Measurements from ENCODE around the gene SEMA3C.
"Not testable (repeated sequence)": the region's sequence is repeated elsewhere in the genome, so short reads cannot be mapped to it uniquely, and the experiment has no call there.

The SEMA3C gene

GRCh38 chr7:80918909-80919721 lies at the start of gene SEMA3C:
Gene SEMA3C (minus strand): TSS chr7:80919051. CDS start chr7:80916781, 2,270 bp downstream.
- DNase-seq = peak; percentile 92

DNA sequence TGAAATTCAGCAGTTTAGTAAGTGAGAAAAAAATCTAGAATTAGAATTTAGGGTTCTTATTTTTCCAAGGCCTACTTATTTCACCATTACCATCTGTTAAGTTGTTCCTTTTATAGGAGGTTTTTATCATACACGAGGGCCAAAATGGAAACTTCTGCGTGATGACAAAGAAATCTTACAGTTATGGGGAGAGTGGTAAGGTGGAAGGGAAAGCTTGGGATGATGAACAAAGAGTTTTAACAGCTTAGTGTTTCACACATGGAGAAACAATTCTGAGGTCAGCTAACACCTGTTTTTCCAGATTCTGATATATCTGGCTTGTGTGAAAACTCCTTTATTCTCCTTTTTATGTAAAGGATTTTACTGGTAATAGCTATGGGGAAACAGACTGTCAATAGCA lies 49.8 kb upstream of the SEMA3C start:
- no peak for DNase-seq

- peak; percentile 44 for DNase-seq
These were observed 49.1 kb upstream of the SEMA3C start for GRCh38 chr7:80967917-80968297.

DNA sequence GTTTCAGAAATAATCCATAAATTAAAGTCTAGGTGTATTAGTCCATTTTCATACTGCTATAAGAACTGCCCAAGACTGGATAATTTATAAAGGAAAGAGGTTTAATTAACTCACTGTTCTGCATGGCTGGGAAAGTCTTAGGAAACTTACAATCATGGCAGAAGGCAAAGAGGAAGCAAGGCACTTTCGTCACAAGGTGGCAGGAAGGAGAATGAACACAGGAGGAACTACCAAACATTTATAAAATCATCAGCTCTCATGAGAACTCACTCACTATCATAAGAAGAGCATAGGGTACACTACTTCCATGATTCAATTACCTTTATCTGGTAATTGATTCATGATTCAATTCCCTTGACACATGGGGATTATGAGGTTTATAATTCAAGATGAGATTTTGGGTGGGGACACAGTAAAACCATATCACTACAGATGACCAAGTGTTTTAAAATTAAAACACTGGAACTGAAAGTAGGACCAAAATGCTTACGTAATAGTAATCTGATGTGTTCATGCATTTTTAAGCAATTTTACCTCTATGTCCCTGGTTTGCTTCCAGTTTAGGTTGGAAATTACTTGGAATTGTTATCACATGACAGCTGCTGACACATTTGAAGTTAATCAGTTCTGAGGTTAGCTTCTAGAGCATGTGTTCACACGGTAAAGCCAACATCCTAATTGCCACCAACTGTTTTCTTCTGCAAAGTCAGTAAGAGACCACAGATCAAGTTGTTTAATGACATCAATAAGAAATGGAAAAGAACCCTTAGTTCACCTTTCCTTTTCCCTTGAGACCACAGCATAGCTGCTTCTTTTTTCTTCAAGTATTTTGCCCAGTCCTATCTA lies 48.4 kb upstream of the SEMA3C start:
- peak; percentile 74 for DNase-seq

GRCh38 chr7:80960244-80960795 lies 41.5 kb upstream of the SEMA3C start:
- peak; percentile 71 for DNase-seq

GRCh38 chr7:80957226-80957777 lies 38.5 kb upstream of the SEMA3C start:
- DNase-seq = no peak

GRCh38 chr7:80954191-80954590 lies 35.3 kb upstream of the SEMA3C start:
- no peak for DNase-seq

GRCh38 chr7:80950550-80950967 lies 31.7 kb upstream of the SEMA3C start:
- peak; percentile 49 for DNase-seq

- no peak for DNase-seq
These were observed 30.6 kb upstream of the SEMA3C start for GRCh38 chr7:80949449-80949848.

- DNase-seq = no peak
These were observed 28.0 kb upstream of the SEMA3C start for GRCh38 chr7:80946858-80947257.

GRCh38 chr7:80945976-80946375 lies 27.1 kb upstream of the SEMA3C start:
- no peak for DNase-seq

GRCh38 chr7:80943342-80943741 lies 24.5 kb upstream of the SEMA3C start:
- no peak for DNase-seq

- DNase-seq = peak; percentile 98
These were observed 23.6 kb upstream of the SEMA3C start for GRCh38 chr7:80942261-80943041.

DNA sequence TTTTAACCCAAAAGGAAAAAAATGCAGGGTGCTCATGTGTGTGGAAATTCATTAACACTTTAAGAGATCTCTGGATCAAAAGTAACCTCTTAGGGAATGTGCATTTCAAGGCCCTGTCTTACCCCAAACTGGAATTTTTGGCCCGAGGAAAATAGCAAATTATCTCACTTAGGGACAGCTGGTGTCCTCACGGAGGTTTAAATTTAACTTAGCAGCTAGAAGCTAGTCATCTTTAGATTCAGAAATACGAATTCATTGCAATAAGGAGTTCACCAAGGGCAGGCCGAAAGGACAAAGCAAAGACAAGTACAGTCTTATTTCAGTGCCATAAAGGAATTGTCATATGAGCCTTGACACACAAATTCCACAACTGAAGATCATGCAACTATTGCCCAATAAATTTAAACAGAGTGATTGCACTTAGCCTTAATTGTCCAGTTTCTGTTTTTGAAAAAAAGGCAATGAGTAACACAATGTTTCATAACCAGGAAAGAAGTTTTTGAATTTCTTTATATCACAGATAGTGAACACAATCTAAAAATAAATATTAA lies 22.4 kb upstream of the SEMA3C start:
- peak; percentile 71 for DNase-seq

DNA sequence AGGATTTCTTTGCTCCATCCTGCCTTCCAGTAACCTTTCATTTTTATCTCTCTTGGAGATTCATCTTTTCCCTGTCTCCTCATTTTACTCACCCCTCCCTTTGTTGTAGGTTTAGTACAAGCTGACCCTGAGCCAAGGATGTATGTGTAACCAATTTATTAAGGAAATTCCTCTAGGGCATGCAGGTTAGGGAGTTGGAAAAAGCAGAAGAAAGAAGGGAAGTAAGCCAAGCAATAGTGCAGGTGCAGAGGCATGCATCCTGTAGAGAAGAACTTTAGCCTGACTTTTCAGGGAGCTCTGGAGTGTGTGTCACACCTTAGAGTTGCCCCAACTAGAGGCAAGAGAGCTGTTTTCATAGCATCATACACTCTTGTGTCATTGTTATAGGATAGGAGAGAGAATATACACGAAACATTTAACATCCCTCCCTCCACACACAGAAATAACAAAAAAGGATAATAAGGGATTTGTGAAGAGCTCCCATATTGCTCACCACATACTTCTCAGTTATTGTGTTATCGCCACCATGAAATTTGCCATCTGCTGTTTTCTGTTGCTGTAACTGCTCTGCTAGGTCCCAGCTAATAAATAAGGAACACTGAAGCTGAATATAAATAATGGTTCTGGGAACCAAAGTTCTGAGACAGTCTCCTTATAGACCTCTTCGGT lies 21.8 kb upstream of the SEMA3C start:
- no peak for DNase-seq

- no peak for DNase-seq
These were observed 18.5 kb upstream of the SEMA3C start for GRCh38 chr7:80937336-80937735.

DNA sequence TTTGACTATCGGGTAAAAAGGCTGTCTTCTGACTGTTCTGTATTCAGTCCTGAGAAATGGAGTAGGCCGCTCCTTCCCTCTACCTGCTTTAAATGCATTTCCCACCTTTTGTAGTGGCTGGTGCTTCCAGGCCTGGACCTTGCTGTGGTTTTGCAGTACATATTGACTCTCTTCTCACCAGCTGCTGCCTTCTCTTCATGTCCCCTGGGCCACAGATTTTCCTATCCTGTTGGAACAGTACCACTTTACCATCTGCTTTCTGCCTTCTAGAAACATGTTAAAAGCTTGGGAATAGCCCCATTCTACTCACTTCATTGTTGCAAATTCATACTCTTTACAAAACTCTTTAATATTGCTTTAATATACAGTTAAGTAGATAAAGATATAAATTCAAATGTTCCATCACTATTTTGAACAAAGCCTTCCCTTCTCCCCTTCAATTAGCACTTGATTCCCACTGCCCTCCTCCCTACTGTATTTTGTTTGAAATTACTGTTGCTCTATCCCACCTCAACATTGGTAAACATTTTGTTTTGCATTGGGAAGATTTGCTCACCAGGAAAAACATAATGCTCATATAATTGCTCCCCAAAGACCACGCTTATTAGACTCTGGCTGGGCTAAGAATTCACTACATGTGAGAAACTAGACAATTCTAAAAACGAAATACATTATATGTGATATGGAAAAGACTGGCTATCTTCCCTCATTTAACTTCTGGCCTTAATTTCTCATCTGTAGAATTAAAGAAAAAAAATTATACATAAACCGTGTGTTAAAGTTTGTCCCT lies 17.3 kb upstream of the SEMA3C start:
- DNase-seq = no peak

GRCh38 chr7:80934321-80934720 lies 15.5 kb upstream of the SEMA3C start:
- DNase-seq = peak; percentile 17

- no peak for DNase-seq
These were observed 13.7 kb upstream of the SEMA3C start for GRCh38 chr7:80932536-80932935.

- DNase-seq = peak; percentile 42
These were observed 10.8 kb upstream of the SEMA3C start for GRCh38 chr7:80929619-80930018.

GRCh38 chr7:80926955-80927354 lies 8.1 kb upstream of the SEMA3C start:
- DNase-seq = not testable (repeated sequence)

All from fibroblast of skin of right quadriceps (primary cell).